DND-41 (cell line): Measurements from ENCODE around the gene EIF4ENIF1.

Experiments used
- EZH2 ChIP-seq: IDR thresholded peaks from 3 replicates; pipeline ENCODE4 v1.6.1; 2012; ENCODE audit warnings: borderline replicate concordance, low read depth, mild to moderate bottlenecking, moderate library complexity, low read length, inconsistent platforms; ENCODE audit not compliant: severe bottlenecking
- TF ChIP-seq, protein P1 (sequence below): IDR thresholded peaks from 2 replicates; pipeline ENCODE4 v1.5.1; 2012; ENCODE audit warnings: borderline replicate concordance, low read length, moderate library complexity, mild to moderate bottlenecking; ENCODE audit not compliant: poor library complexity, severe bottlenecking; ENCODE audit errors: extremely low read depth

DNA sequence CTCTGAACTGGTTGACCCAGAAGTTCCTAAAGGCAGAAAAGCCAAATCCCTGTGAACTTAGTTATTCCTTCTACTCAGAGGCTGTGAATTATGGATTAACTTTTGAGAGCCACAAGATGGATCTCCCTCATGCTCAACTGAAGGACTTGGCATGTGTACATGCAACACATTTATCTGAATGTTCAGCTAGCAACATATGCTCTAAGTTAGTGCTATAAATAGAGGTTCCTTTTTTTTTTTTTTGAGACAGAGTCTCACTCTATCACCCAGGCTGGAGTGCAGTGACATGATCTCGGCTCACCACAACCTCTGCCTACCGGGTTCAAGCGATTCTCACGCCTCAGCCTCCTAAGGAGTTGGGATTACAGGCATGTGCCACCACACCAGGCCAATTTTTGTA, 40.1 kb downstream of the EIF4ENIF1 start:
- TF ChIP-seq, protein P1, sequence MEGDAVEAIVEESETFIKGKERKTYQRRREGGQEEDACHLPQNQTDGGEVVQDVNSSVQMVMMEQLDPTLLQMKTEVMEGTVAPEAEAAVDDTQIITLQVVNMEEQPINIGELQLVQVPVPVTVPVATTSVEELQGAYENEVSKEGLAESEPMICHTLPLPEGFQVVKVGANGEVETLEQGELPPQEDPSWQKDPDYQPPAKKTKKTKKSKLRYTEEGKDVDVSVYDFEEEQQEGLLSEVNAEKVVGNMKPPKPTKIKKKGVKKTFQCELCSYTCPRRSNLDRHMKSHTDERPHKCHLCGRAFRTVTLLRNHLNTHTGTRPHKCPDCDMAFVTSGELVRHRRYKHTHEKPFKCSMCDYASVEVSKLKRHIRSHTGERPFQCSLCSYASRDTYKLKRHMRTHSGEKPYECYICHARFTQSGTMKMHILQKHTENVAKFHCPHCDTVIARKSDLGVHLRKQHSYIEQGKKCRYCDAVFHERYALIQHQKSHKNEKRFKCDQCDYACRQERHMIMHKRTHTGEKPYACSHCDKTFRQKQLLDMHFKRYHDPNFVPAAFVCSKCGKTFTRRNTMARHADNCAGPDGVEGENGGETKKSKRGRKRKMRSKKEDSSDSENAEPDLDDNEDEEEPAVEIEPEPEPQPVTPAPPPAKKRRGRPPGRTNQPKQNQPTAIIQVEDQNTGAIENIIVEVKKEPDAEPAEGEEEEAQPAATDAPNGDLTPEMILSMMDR, result no peak
- no peak for TF ChIP-seq EZH2
